CD4-positive, CD25-positive, alpha-beta regulatory T cell (primary cell): Measurements from ENCODE around the gene C20orf144. TPM values are rescaled to one million over a fixed set of nuclear protein-coding genes. Genes with fewer than 3 reads are reported as not detected.
"Not testable (repeated sequence)": the region's sequence is repeated elsewhere in the genome, so short reads cannot be mapped to it uniquely, and the experiment has no call there.

Experiments used
- ATAC-seq, 2 donors: fragments of 150-1000 bp; cut with Tn5 transposase; one replicate each; pipeline ENCODE4 v1.10.0; 2021; ENCODE audit warnings: low read depth in 2 of 2, moderate number of reproducible peaks in 2 of 2, moderate library complexity in 1 of 2
- DNase-seq, 3 donors: peaks; one replicate each; pipeline versions ENCODE4 v3.0.0 to v3.0.0-alpha.2; 2012 to 2022; ENCODE audit warnings: mixed read lengths in 1 of 3
- H3K27ac ChIP-seq: one replicate; pipeline ENCODE4 v1.7.0; 2013; ENCODE audit warnings: mild to moderate bottlenecking, low read length; ENCODE audit not compliant: insufficient read depth, poor library complexity, severe bottlenecking
- H3K27me3 ChIP-seq: one replicate; pipeline ENCODE4 v1.7.0; 2013; ENCODE audit warnings: low read length; ENCODE audit not compliant: control insufficient read depth, insufficient read depth
- H3K36me3 ChIP-seq: one replicate; pipeline ENCODE4 v1.7.0; 2013; ENCODE audit warnings: mild to moderate bottlenecking, low read length, moderate library complexity; ENCODE audit not compliant: control insufficient read depth, insufficient read depth
- H3K4me1 ChIP-seq: 2 replicates; pipeline ENCODE4 v1.7.0; 2013; ENCODE audit warnings: mild to moderate bottlenecking, low read length; ENCODE audit not compliant: insufficient read depth, control insufficient read depth, poor library complexity, severe bottlenecking
- H3K4me3 ChIP-seq: one replicate; pipeline ENCODE4 v1.7.0; 2013; ENCODE audit warnings: low read depth, mild to moderate bottlenecking, low read length, moderate library complexity
- H3K9me3 ChIP-seq, 2 experiments: 1 replicate in 1 of 2; 2 replicates in 1 of 2; pipeline ENCODE4 v1.7.0; 2013; ENCODE audit warnings: low read length in 2 of 2, mild to moderate bottlenecking in 1 of 2, moderate library complexity in 1 of 2; ENCODE audit not compliant: control insufficient read depth in 2 of 2
- H3K27ac Mint-ChIP-seq, 3 donors: one replicate each; pipeline ENCODE4 v1.8.0; 2020 to 2022; ENCODE audit warnings: mild to moderate bottlenecking in 3 of 3, mixed read lengths in 3 of 3, moderate library complexity in 2 of 3
- H3K27me3 Mint-ChIP-seq: one replicate; pipeline ENCODE4 v1.8.0; 2022; ENCODE audit warnings: mild to moderate bottlenecking, mixed read lengths
- H3K36me3 Mint-ChIP-seq: one replicate; pipeline ENCODE4 v1.8.0; 2020; ENCODE audit warnings: mixed read lengths
- H3K4me1 Mint-ChIP-seq, 4 donors: one replicate each; pipeline ENCODE4 v1.8.0; 2020 to 2022; ENCODE audit warnings: mixed read lengths in 4 of 4, mild to moderate bottlenecking in 1 of 4
- H3K4me3 Mint-ChIP-seq, 4 donors: one replicate each; pipeline ENCODE4 v1.8.0; 2020 to 2022; ENCODE audit warnings: mild to moderate bottlenecking in 4 of 4, mixed read lengths in 4 of 4, moderate library complexity in 3 of 4
- H3K9me3 Mint-ChIP-seq, 7 donors: one replicate each; pipeline ENCODE4 v1.8.0; 2020 to 2022; ENCODE audit warnings: mixed read lengths in 7 of 7, mild to moderate bottlenecking in 3 of 7, moderate library complexity in 2 of 7
- polyA plus RNA-seq, 4 donors: library from polyadenylated mRNA; unstranded; fragments of 300-500 nt; fragmentation: Illumina TruSeq; gene quantifications; one replicate each; pipeline ENCODE4 v1.2.3, GENCODE V29; 2021
- total RNA-seq: library from RNA; stranded (reverse); gene quantifications from one replicate; pipeline ENCODE4 v1.2.3, GENCODE V29; 2022

C20orf144 gene
- total and polyA plus RNA-seq, 5 donors from 2014 or later: 0.41 TPM; not detected in 4

DNA sequence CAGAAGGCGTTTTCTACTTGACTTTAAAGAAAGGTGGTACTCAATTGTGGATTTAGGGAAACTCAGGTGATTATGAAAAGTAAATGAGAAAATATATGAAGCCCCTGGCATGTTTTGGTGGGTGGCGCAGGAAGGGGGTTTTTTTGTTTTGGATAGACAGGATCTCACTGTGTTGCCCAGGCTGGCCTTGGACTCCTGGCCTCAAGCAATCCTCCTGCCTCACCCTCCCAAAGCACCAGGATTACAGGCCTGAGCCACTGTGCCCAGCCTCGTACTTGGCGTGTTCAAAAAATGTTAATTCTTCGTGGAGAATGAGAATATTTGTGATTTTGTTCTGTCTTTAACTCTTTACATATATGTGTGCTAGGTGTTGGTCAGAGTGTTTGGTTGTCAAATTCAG lies 32.1 kb upstream of the C20orf144 start:
- DNase-seq (no peak), ATAC-seq (no peak)
- Histone ChIP-seq H3K9me3 (no peaks in the 10 kb centered on the region), H3K36me3 (peaks cover 51% of the 10 kb centered on the region), H3K27ac (no peak overlapping the region), H3K4me3 (no peak overlapping the region), H3K4me1 (peaks cover 6% of the 10 kb centered on the region), H3K27me3 (no peaks in the 10 kb centered on the region)
- Mint-ChIP-seq H3K27ac (peak overlapping the region in 1 of 3 donors; percentile 79), H3K4me1 (peaks cover 9 to 19% (median 12%) of the 10 kb centered on the region in 4 donors), H3K4me3 (no peak overlapping the region), H3K9me3 (no peaks in the 10 kb centered on the region), H3K36me3 (peaks cover 42% of the 10 kb centered on the region), H3K27me3 (no peaks in the 10 kb centered on the region)

DNA sequence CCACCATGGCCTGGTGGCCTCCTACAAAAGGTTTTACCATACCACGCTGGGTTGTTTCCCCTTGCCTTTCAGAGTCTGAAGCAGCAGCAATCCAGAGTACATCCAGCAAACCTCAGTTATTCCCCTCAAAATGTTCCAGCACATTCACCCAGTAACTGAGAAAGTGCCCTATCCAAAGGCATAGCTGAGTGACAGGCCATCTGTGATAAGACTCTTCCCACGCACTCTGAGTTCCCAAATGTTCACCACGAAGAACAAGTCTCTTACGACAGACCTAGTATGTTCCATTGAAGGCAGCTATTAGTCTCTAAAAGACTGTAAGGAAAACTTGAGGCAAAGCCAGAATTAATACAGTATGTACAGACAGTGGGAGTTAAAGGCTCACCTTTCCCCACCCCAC lies 31.6 kb upstream of the C20orf144 start:
- no peak for DNase-seq
- peaks cover 49% of the 10 kb centered on the region for H3K36me3 ChIP-seq
- no peak overlapping the region for H3K27ac ChIP-seq
- Mint-ChIP-seq H3K36me3 (peaks cover 39% of the 10 kb centered on the region), H3K4me3 (no peak overlapping the region), H3K9me3 (no peaks in the 10 kb centered on the region), H3K4me1 (peaks cover 5 to 15% (median 7%) of the 10 kb centered on the region in 4 donors), H3K27ac (peak overlapping the region in 1 of 3 donors; percentile 79), H3K27me3 (no peaks in the 10 kb centered on the region)
- H3K4me3 ChIP-seq: no peak overlapping the region
- H3K4me1 ChIP-seq: peaks cover 5% of the 10 kb centered on the region
- ATAC-seq: no peak
- no peaks in the 10 kb centered on the region for H3K27me3 ChIP-seq
- no peaks in the 10 kb centered on the region for H3K9me3 ChIP-seq

DNA sequence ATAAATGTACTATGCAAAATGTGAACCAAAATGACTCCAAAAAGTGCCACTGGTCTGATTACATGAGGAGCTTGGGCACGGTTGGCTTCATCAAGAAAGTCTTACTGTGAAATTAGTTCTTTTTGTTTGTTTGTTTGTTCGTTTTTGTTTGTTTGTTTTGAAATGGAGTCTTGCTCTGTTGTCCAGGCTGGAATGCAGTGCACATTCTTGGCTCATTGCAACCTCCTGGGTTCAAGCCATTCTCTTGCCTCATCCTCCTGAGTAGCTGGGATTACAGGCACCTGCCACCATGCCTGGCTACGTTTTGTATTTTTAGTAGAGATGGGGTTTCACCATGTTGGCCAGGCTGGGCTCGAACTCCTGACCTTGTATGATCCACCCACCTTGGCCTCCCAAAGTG lies 30.2 kb upstream of the C20orf144 start:
- Mint-ChIP-seq H3K4me1 (peaks cover 3 to 15% (median 5%) of the 10 kb centered on the region in 4 donors), H3K27ac (peak overlapping the region in 1 of 3 donors; percentile 14), H3K36me3 (peaks cover 43% of the 10 kb centered on the region)
- peaks cover 48% of the 10 kb centered on the region for H3K36me3 ChIP-seq
- ATAC-seq, H3K27me3 Mint-ChIP-seq, H3K27me3 ChIP-seq, H3K9me3 ChIP-seq, H3K27ac ChIP-seq, H3K4me3 ChIP-seq, H3K4me3 Mint-ChIP-seq, DNase-seq, H3K4me1 ChIP-seq, H3K9me3 Mint-ChIP-seq: not testable (repeated sequence)

GRCh38 chr20:33635341-33635740 lies 26.8 kb upstream of the C20orf144 start:
- Mint-ChIP-seq H3K36me3 (peaks cover 43% of the 10 kb centered on the region), H3K27me3 (no peaks in the 10 kb centered on the region), H3K9me3 (no peaks in the 10 kb centered on the region), H3K4me1 (peaks cover 3 to 9% (median 5%) of the 10 kb centered on the region in 4 donors), H3K27ac (peak overlapping the region in 1 of 3 donors; percentile 57), H3K4me3 (no peak overlapping the region)
- DNase-seq (no peak), ATAC-seq (no peak)
- Histone ChIP-seq H3K27me3 (no peaks in the 10 kb centered on the region), H3K27ac (no peak overlapping the region), H3K36me3 (peaks cover 41% of the 10 kb centered on the region), H3K4me3 (no peak overlapping the region), H3K9me3 (no peaks in the 10 kb centered on the region), H3K4me1 (peaks cover 5% of the 10 kb centered on the region)

DNA sequence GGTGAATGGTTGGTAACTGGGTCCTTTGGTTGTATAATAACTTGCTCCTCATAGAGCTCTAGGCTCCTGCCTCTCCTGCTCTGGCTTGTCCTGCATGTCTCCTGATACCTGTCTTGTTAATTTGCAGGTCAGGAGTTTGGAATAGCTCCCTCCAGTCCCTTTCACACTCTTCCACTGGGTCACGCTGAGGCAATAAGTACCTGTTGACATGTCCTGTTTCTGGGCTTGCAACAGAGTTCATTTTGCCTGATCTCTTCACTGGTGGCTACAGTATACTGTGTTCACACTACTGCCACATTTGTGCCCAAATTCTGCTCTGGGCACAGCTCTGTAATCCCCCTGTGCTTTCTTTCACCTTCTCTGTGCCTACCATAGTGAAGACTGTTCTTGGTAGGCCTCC lies 25.4 kb upstream of the C20orf144 start:
- ATAC-seq (no peak), DNase-seq (no peak)
- Histone ChIP-seq H3K27me3 (no peaks in the 10 kb centered on the region), H3K9me3 (no peaks in the 10 kb centered on the region), H3K36me3 (peaks cover 48% of the 10 kb centered on the region), H3K4me3 (no peak overlapping the region), H3K4me1 (peaks cover 5% of the 10 kb centered on the region), H3K27ac (no peak overlapping the region)
- Mint-ChIP-seq H3K4me1 (peaks cover 3 to 9% (median 7%) of the 10 kb centered on the region in 4 donors), H3K4me3 (no peak overlapping the region), H3K36me3 (peaks cover 36% of the 10 kb centered on the region), H3K27ac (peak overlapping the region in 1 of 3 donors; percentile 28), H3K27me3 (no peaks in the 10 kb centered on the region), H3K9me3 (no peaks in the 10 kb centered on the region)

DNA sequence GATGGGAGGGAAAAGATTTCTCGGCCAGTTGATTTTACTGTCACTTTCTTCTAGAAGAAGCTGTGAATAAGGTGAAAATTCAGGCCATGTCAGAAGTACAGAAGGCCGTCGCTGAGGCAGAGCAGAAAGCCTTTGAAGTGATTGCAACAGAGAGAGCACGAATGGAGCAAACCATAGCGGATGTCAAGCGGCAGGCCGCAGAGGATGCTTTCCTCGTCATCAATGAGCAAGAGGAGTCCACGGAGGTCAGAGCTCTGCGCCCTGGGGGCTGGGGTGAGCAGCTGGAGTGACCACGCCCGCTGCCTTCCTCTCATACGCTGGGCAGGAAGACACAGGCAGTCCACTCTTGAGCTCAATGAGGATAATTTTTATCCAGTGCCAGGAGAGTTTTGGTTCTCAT lies 21.8 kb upstream of the C20orf144 start:
- ATAC-seq: no peak
- H3K4me3 Mint-ChIP-seq: no peak overlapping the region
- Histone ChIP-seq H3K36me3 (peaks cover 59% of the 10 kb centered on the region), H3K27ac (no peak overlapping the region), H3K9me3 (no peaks in the 10 kb centered on the region), H3K4me1 (no peaks in the 10 kb centered on the region), H3K4me3 (no peak overlapping the region), H3K27me3 (no peaks in the 10 kb centered on the region)
- H3K4me1 Mint-ChIP-seq: peaks cover 0 to 6% (median 2%) of the 10 kb centered on the region in 4 donors
- H3K9me3 Mint-ChIP-seq: no peaks in the 10 kb centered on the region
- H3K27me3 Mint-ChIP-seq: no peaks in the 10 kb centered on the region
- no peak overlapping the region for H3K27ac Mint-ChIP-seq
- no peak for DNase-seq
- peaks cover 38% of the 10 kb centered on the region for H3K36me3 Mint-ChIP-seq

DNA sequence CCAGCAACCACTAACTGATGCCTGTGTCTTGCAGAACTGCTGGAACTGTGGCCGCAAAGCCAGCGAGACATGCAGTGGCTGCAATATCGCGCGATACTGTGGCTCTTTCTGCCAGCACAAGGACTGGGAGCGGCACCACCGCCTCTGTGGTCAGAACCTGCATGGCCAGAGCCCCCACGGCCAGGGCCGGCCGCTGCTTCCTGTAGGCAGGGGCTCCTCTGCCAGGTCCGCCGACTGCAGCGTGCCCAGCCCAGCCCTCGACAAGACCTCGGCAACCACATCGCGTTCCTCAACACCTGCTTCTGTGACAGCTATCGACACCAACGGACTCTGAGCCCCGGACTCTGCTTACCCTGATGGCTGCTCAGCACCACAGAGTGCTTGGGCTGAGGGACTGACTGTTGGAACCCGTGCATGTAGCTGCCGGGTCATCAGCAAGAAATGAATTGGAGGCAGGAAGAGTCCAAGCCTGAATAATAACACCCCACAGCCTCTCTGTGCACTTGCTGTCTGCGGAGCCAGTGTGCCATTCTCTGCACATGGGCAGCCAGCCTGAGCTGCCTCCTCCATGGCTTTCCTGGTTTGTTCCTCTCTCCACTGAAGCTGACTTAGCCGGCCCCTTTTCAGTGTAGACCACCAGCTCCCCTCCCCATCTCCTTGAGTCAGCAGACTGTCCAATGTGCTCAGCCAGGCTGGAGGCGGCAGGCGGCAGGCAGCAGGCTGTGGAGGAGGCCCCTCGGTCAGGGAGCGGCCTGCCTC lies 17.6 kb upstream of the C20orf144 start:
- Histone ChIP-seq H3K4me3 (no peak overlapping the region), H3K36me3 (peaks cover 40% of the 10 kb centered on the region), H3K27me3 (no peaks in the 10 kb centered on the region), H3K27ac (no peak overlapping the region), H3K9me3 (no peaks in the 10 kb centered on the region), H3K4me1 (peaks cover 11% of the 10 kb centered on the region)
- no peak for ATAC-seq
- no peaks in the 10 kb centered on the region for H3K9me3 Mint-ChIP-seq
- peaks cover 23% of the 10 kb centered on the region for H3K36me3 Mint-ChIP-seq
- DNase-seq: no peak
- peaks cover 3 to 30% (median 13%) of the 10 kb centered on the region in 4 donors for H3K4me1 Mint-ChIP-seq
- H3K27me3 Mint-ChIP-seq: no peaks in the 10 kb centered on the region
- H3K27ac Mint-ChIP-seq: peak overlapping the region in 1 of 3 donors; percentile 79
- no peak overlapping the region for H3K4me3 Mint-ChIP-seq

DNA sequence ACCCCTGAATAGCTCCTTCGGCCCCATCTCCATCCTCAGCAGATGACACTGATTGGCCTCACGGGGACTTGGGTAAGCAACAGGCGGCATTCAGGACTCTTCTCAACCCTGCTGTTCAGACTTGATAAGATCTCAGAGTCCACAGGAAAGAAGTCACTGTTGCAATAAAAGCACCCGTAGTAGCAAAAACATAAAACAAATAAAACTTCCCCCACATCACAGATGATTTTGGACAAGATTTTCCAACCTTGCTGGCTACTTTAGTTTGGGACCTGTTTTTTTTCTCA lies 17.1 kb upstream of the C20orf144 start:
- Histone ChIP-seq H3K27ac (no peak overlapping the region), H3K36me3 (peaks cover 34% of the 10 kb centered on the region), H3K27me3 (no peaks in the 10 kb centered on the region), H3K9me3 (no peaks in the 10 kb centered on the region), H3K4me1 (peaks cover 14% of the 10 kb centered on the region), H3K4me3 (no peak overlapping the region)
- Mint-ChIP-seq H3K27ac (peak overlapping the region in 1 of 3 donors; percentile 79), H3K4me1 (peaks cover 3 to 35% (median 14%) of the 10 kb centered on the region in 4 donors), H3K27me3 (no peaks in the 10 kb centered on the region), H3K36me3 (peaks cover 19% of the 10 kb centered on the region), H3K4me3 (no peak overlapping the region), H3K9me3 (no peaks in the 10 kb centered on the region)
- DNase-seq (no peak), ATAC-seq (no peak)
